Thymus (tissue), 11 donors: ENCODE measurements around the gene LINC01488. TPM values are rescaled to one million over a fixed set of nuclear protein-coding genes. Genes with fewer than 3 reads are reported as not detected.

Experiments used
- DNase-seq, 9 donors: peaks; one replicate each; pipeline ENCODE4 v3.0.0-alpha.2; 2013; ENCODE audit warnings: low spot score in 9 of 9, low read depth in 6 of 9, missing footprints in 1 of 9
- H3K27ac ChIP-seq, 2 donors: one replicate each; pipeline ENCODE4 v1.5.1; 2013; ENCODE audit warnings: control low read depth in 1 of 2, low read depth in 1 of 2, low read length in 1 of 2, mild to moderate bottlenecking in 1 of 2, moderate library complexity in 1 of 2
- H3K27me3 ChIP-seq, 2 donors: one replicate each; pipeline ENCODE4 v1.5.1; 2013; ENCODE audit warnings: low read length in 1 of 2; ENCODE audit not compliant: control insufficient read depth in 2 of 2, insufficient read depth in 1 of 2
- H3K36me3 ChIP-seq, 2 donors: one replicate each; pipeline ENCODE4 v1.5.1; 2013; ENCODE audit warnings: low read length in 1 of 2, mild to moderate bottlenecking in 1 of 2, moderate library complexity in 1 of 2; ENCODE audit not compliant: control insufficient read depth in 2 of 2, insufficient read depth in 2 of 2
- H3K4me1 ChIP-seq, 2 donors: one replicate each; pipeline ENCODE4 v1.5.1; 2013; ENCODE audit warnings: low read length in 2 of 2; ENCODE audit not compliant: control insufficient read depth in 2 of 2, insufficient read depth in 2 of 2
- H3K4me3 ChIP-seq, 2 donors: one replicate each; pipeline ENCODE4 v1.5.1; 2013; ENCODE audit warnings: low read length in 2 of 2, control low read depth in 1 of 2, mild to moderate bottlenecking in 1 of 2
- H3K9me3 ChIP-seq, 2 donors: one replicate each; pipeline ENCODE4 v1.5.1; 2013; ENCODE audit warnings: low read length in 1 of 2, mild to moderate bottlenecking in 1 of 2; ENCODE audit not compliant: control insufficient read depth in 2 of 2, insufficient read depth in 1 of 2
- WGBS: extraction: QIAGEN DNeasy Blood & Tissue Kit; methylation state at CpG from one replicate; pipeline ENCODE4 v1.1.7; 2013; 5-methylcytosine and 5-hydroxymethylcytosine counted together
- polyA plus RNA-seq: library from polyadenylated mRNA; stranded (reverse); fragments of 200-250 nt; gene quantifications from one replicate; pipeline ENCODE4 v1.2.3, GENCODE V29; 2013
- total RNA-seq: library from RNA; stranded (reverse); fragments of 120-200 nt; gene quantifications from one replicate; pipeline ENCODE4 v1.2.4, GENCODE V29; 2013
- donor health status: healthy.

Gene LINC01488
- total and polyA plus RNA-seq, 2 donors = 0.07 TPM; not detected in 1

DNA sequence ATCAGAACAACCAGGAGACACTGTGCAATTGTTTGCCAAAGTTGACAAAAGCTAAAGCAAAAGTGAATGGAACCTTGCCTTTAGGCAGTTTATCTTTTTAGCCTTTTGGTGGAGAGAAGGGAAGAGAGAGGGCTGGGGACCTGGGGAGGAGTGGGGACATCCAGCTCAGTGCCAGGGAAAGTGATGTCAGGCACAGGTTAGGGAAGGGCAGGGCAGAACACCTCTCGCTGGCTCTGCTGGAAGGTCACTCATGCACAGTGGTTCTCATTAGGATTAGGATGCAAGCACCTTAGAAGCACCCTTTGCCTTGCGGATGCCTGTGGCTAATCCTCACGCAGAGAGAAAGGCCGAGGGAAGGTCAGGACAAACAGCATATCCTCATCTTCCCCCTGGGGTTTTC, 14.3 kb upstream of the LINC01488 start:
- Histone ChIP-seq H3K27me3 (peaks cover 0 to 18% of the 10 kb centered on the region in 2 donors), H3K36me3 (no peaks in the 10 kb centered on the region), H3K4me3 (no peak overlapping the region), H3K9me3 (no peaks in the 10 kb centered on the region), H3K4me1 (peaks cover 0 to 12% of the 10 kb centered on the region in 2 donors), H3K27ac (no peak overlapping the region)
- 98% methylated on average over 4 of the region's 4 CpGs for WGBS
- DNase-seq = no peak

DNA sequence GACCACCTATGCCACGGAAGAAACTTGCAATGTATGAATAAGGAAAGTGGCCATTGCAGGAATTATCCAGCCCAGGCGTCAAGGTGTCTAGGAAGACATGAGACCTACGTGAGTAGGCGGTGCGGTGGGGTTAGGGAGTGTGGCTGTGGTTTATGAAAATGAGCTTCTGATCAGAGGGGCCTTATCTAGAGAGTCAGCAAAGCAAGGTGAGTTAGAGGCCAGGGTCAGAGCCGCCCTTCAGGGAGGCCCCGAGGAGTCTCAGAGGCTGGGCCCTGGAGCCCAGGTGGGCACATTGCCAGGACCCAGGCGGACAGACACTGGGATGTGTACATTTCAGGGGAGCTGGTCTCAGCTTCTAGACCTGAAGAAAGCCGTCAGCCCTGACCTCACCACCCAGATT, 13.8 kb upstream of the LINC01488 start:
- 86% methylated on average over 9 of the region's 9 CpGs for WGBS
- H3K9me3 ChIP-seq = no peaks in the 10 kb centered on the region
- peaks cover 0 to 12% of the 10 kb centered on the region in 2 donors for H3K4me1 ChIP-seq
- H3K27me3 ChIP-seq = peaks cover 0 to 23% of the 10 kb centered on the region in 2 donors
- no peaks in the 10 kb centered on the region for H3K36me3 ChIP-seq
- H3K27ac ChIP-seq = no peak overlapping the region
- DNase-seq = no peak
- H3K4me3 ChIP-seq = no peak overlapping the region

- Histone ChIP-seq H3K27me3 (peaks cover 0 to 24% of the 10 kb centered on the region in 2 donors), H3K9me3 (no peaks in the 10 kb centered on the region), H3K4me3 (no peak overlapping the region), H3K36me3 (no peaks in the 10 kb centered on the region), H3K27ac (no peak overlapping the region), H3K4me1 (peaks cover 0 to 9% of the 10 kb centered on the region in 2 donors)
- WGBS = 96% methylated on average over 11 of the region's 11 CpGs
- no peak for DNase-seq
Measured at GRCh38 chr11:69468221-69468620, 13.2 kb upstream of the LINC01488 start.

- Histone ChIP-seq H3K27ac (peak overlapping the region in 1 of 2 donors; percentile 37), H3K4me3 (no peak overlapping the region), H3K36me3 (no peaks in the 10 kb centered on the region), H3K9me3 (no peaks in the 10 kb centered on the region), H3K4me1 (peaks cover 0 to 4% of the 10 kb centered on the region in 2 donors), H3K27me3 (peaks cover 0 to 22% of the 10 kb centered on the region in 2 donors)
- WGBS = 92% methylated on average over 25 of the region's 25 CpGs
- DNase-seq = no peak
Measured at GRCh38 chr11:69468911-69469885, 12.3 kb upstream of the LINC01488 start.

GRCh38 chr11:69470301-69470700, 11.2 kb upstream of the LINC01488 start:
- no peak for DNase-seq
- Histone ChIP-seq H3K27ac (no peak overlapping the region), H3K4me1 (peaks cover 0 to 4% of the 10 kb centered on the region in 2 donors), H3K9me3 (no peaks in the 10 kb centered on the region), H3K27me3 (peaks cover 0 to 22% of the 10 kb centered on the region in 2 donors), H3K36me3 (no peaks in the 10 kb centered on the region), H3K4me3 (no peak overlapping the region)
- 97% methylated on average over 9 of the region's 9 CpGs for WGBS

GRCh38 chr11:69470793-69471728, 10.4 kb upstream of the LINC01488 start:
- Histone ChIP-seq H3K36me3 (no peaks in the 10 kb centered on the region), H3K27ac (no peak overlapping the region), H3K27me3 (peaks cover 0 to 22% of the 10 kb centered on the region in 2 donors), H3K9me3 (no peaks in the 10 kb centered on the region), H3K4me1 (peaks cover 0 to 4% of the 10 kb centered on the region in 2 donors), H3K4me3 (no peak overlapping the region)
- 61% methylated on average over 64 of the region's 64 CpGs for WGBS
- no peak for DNase-seq

GRCh38 chr11:69471729-69472540, 9.5 kb upstream of the LINC01488 start:
- Histone ChIP-seq H3K9me3 (no peaks in the 10 kb centered on the region), H3K4me1 (peaks cover 0 to 4% of the 10 kb centered on the region in 2 donors), H3K27ac (no peak overlapping the region), H3K4me3 (no peak overlapping the region), H3K27me3 (peaks cover 0 to 22% of the 10 kb centered on the region in 2 donors), H3K36me3 (no peaks in the 10 kb centered on the region)
- no peak for DNase-seq
- 84% methylated on average over 17 of the region's 17 CpGs for WGBS

DNA sequence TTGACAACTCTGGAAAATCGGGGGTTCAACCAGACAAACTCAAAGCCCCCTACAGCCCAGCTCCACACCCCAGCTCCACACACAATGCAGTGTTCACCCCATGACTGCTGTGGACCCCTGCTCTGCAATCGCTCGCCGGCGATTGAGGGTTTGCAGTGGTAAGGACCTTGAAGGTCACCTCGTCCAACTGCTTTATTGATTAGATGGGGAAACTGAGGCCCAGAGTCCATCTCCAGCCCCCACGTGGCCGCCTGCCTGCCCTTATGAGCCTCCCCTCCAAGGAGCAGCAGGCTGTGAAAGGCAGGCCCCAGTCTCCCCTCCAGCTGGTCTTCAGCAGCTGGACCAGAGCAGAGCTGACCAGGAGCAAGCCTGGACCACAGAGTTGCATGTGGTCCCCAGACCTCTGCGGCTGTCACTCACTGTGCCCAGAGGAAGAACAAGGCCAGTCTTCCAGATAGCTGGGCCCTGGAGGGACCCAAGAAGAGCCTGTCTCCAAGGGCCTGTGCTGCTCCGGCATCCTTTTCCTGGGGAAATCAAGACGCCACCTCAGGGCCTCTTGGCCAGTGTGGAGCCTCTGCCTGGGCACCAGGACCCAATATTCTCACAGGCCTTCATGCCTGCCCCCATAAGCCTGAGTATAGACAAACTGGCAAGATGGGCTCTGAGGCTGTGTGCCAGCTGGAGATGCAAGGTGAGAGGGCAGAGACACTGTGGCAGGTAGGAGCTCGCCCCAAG, 8.8 kb upstream of the LINC01488 start:
- H3K9me3 ChIP-seq = no peaks in the 10 kb centered on the region
- no peaks in the 10 kb centered on the region for H3K36me3 ChIP-seq
- H3K4me1 ChIP-seq = peaks cover 0 to 4% of the 10 kb centered on the region in 2 donors
- WGBS = 96% methylated on average over 12 of the region's 12 CpGs
- H3K27ac ChIP-seq = no peak overlapping the region
- peaks cover 0 to 22% of the 10 kb centered on the region in 2 donors for H3K27me3 ChIP-seq
- H3K4me3 ChIP-seq = no peak overlapping the region
- no peak for DNase-seq
